ENCODE data around the gene ACSF2. TPM values are rescaled to one million over a fixed set of nuclear protein-coding genes. Genes with fewer than 3 reads are reported as not detected.

Gene ACSF2
- total and polyA plus RNA-seq, 2 of the 13 experiments (the other 11 are each of a cell fraction or from before 2014, with no cell fraction given) = 87.3 to 109 TPM

GRCh38 chr17:50476545-50477315 is 50.7 kb downstream of the ACSF2 start (continued):
- TF ChIP-seq ZNF280D (CRISPR knock-in tag; IDR thresholded peaks at IDR 0.05) (no peak), SETDB1 (CRISPR knock-in tag; IDR thresholded peaks at IDR 0.05; ENCODE audit: borderline replicate concordance) (no peak), ZNF574 (CRISPR knock-in tag; IDR thresholded peaks at IDR 0.05) (peak; percentile 22; the same call in 1 of the 2 replicates), TBL1XR1 (IDR thresholded peaks at IDR 0.05; ENCODE audit: borderline replicate concordance, low read length, partially characterized antibody) (no peak), SMARCC2 (IDR thresholded peaks at IDR 0.05) (no peak), FOXJ3 (CRISPR knock-in tag; IDR thresholded peaks at IDR 0.05; ENCODE audit: borderline replicate concordance) (no peak), KAT2B (IDR thresholded peaks at IDR 0.05; ENCODE audit: borderline replicate concordance, low read depth, low read length) (no peak), ZBTB1 (CRISPR knock-in tag; IDR thresholded peaks at IDR 0.05; ENCODE audit: borderline replicate concordance) (no peak), SMAD1 (CRISPR knock-in tag; IDR thresholded peaks at IDR 0.05; ENCODE audit: borderline replicate concordance, low read depth) (no peak), TGIF2 (CRISPR knock-in tag; IDR thresholded peaks at IDR 0.05) (peak; percentile 52; the same call in 1 of the 2 replicates), RBM22 (optimal IDR thresholded peaks at IDR 0.05; ENCODE audit: low read length) (peak; percentile 27), NPAS2 (CRISPR knock-in tag; IDR thresholded peaks at IDR 0.05; ENCODE audit: borderline replicate concordance) (no peak), NFKB2 (CRISPR knock-in tag; IDR thresholded peaks at IDR 0.05; ENCODE audit: borderline replicate concordance) (no peak), GATAD2A (CRISPR knock-in tag; IDR thresholded peaks at IDR 0.05) (peak; percentile 73), ZNF564 (CRISPR knock-in tag; IDR thresholded peaks at IDR 0.05) (no peak), ZNF292 (CRISPR knock-in tag; IDR thresholded peaks at IDR 0.05; ENCODE audit: borderline replicate concordance, low read depth) (peak; percentile 65; the same call in 1 of the 2 replicates)
- TF ChIP-seq, protein P1, sequence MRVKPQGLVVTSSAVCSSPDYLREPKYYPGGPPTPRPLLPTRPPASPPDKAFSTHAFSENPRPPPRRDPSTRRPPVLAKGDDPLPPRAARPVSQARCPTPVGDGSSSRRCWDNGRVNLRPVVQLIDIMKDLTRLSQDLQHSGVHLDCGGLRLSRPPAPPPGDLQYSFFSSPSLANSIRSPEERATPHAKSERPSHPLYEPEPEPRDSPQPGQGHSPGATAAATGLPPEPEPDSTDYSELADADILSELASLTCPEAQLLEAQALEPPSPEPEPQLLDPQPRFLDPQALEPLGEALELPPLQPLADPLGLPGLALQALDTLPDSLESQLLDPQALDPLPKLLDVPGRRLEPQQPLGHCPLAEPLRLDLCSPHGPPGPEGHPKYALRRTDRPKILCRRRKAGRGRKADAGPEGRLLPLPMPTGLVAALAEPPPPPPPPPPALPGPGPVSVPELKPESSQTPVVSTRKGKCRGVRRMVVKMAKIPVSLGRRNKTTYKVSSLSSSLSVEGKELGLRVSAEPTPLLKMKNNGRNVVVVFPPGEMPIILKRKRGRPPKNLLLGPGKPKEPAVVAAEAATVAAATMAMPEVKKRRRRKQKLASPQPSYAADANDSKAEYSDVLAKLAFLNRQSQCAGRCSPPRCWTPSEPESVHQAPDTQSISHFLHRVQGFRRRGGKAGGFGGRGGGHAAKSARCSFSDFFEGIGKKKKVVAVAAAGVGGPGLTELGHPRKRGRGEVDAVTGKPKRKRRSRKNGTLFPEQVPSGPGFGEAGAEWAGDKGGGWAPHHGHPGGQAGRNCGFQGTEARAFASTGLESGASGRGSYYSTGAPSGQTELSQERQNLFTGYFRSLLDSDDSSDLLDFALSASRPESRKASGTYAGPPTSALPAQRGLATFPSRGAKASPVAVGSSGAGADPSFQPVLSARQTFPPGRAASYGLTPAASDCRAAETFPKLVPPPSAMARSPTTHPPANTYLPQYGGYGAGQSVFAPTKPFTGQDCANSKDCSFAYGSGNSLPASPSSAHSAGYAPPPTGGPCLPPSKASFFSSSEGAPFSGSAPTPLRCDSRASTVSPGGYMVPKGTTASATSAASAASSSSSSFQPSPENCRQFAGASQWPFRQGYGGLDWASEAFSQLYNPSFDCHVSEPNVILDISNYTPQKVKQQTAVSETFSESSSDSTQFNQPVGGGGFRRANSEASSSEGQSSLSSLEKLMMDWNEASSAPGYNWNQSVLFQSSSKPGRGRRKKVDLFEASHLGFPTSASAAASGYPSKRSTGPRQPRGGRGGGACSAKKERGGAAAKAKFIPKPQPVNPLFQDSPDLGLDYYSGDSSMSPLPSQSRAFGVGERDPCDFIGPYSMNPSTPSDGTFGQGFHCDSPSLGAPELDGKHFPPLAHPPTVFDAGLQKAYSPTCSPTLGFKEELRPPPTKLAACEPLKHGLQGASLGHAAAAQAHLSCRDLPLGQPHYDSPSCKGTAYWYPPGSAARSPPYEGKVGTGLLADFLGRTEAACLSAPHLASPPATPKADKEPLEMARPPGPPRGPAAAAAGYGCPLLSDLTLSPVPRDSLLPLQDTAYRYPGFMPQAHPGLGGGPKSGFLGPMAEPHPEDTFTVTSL (CRISPR knock-in tag; IDR thresholded peaks at IDR 0.05; ENCODE audit: borderline replicate concordance) = no peak

Measured in HepG2 (cell line).